A172 (cell line): Measurements from ENCODE around the gene ST3GAL5. TPM values are rescaled to one million over a fixed set of nuclear protein-coding genes. Genes with fewer than 3 reads are reported as not detected.
A peak's percentile ranks its signal among the peaks of the same experiment; 100 is the strongest.
"Not testable (repeated sequence)": the region's sequence is repeated elsewhere in the genome, so short reads cannot be mapped to it uniquely, and the experiment has no call there.

Source experiments
- DNase-seq: peaks from one replicate; pipeline ENCODE4 v3.0.0-alpha.2; 2015; ENCODE audit warnings: low spot score
- total RNA-seq: library from RNA; depleted of rRNA; stranded (reverse); fragments of >200 nt; shearing (Covaris generic); gene quantifications from 2 replicates; pipeline ENCODE4 v1.2.3, GENCODE V29; 2014

The ST3GAL5 gene
- total RNA-seq, 1 experiment from 2014 or later, result 18.7 TPM

GRCh38 chr2:85838181-85838580 lies 50.6 kb downstream of the ST3GAL5 start:
- no peak for DNase-seq

GRCh38 chr2:85834466-85834865 lies 54.3 kb downstream of the ST3GAL5 start:
- DNase-seq, result no peak

GRCh38 chr2:85831735-85832134 lies 57.1 kb downstream of the ST3GAL5 start:
- DNase-seq, result no peak

GRCh38 chr2:85830645-85831044 lies 58.1 kb downstream of the ST3GAL5 start:
- DNase-seq, result no peak

- not testable (repeated sequence) for DNase-seq
Observed at GRCh38 chr2:85829394-85829793, 59.4 kb downstream of the ST3GAL5 start.

- DNase-seq, result no peak
Observed at GRCh38 chr2:85828725-85829124, 60.1 kb downstream of the ST3GAL5 start.

- no peak for DNase-seq
Observed at GRCh38 chr2:85827879-85828569, 60.8 kb downstream of the ST3GAL5 start.

- DNase-seq, result peak; percentile 66
Observed at GRCh38 chr2:85826990-85827878, 61.6 kb downstream of the ST3GAL5 start.

- DNase-seq, result no peak
Observed at GRCh38 chr2:85823951-85824350, 64.8 kb downstream of the ST3GAL5 start.

GRCh38 chr2:85822766-85823165 lies 66.0 kb downstream of the ST3GAL5 start:
- no peak for DNase-seq

- DNase-seq, result no peak
Observed at GRCh38 chr2:85819811-85820510, 68.8 kb downstream of the ST3GAL5 start.

- no peak for DNase-seq
Observed at GRCh38 chr2:85814802-85815550, 73.8 kb downstream of the ST3GAL5 start.

- DNase-seq, result peak; percentile 88
Observed at GRCh38 chr2:85813982-85814801, 74.6 kb downstream of the ST3GAL5 start.

GRCh38 chr2:85813211-85813981 lies 75.4 kb downstream of the ST3GAL5 start:
- no peak for DNase-seq

GRCh38 chr2:85812094-85812735 lies 76.6 kb downstream of the ST3GAL5 start:
- no peak for DNase-seq

GRCh38 chr2:85811180-85812093 lies 77.4 kb downstream of the ST3GAL5 start:
- no peak for DNase-seq

GRCh38 chr2:85810371-85811179 lies 78.2 kb downstream of the ST3GAL5 start:
- DNase-seq, result no peak
